NCI-H345 treated with DMSO at 0.1 percent for 48 hours (cell line): ENCODE measurements around the gene NUTM2G.
"Not testable (repeated sequence)": the region's sequence is repeated elsewhere in the genome, so short reads cannot be mapped to it uniquely, and the experiment has no call there.

Experiments used
- DNase-seq: peaks from one replicate; lab custom pipeline; 2025; ENCODE audit not compliant: unreplicated experiment; lab: John Stamatoyannopoulos, UW

Gene NUTM2G, protein sequence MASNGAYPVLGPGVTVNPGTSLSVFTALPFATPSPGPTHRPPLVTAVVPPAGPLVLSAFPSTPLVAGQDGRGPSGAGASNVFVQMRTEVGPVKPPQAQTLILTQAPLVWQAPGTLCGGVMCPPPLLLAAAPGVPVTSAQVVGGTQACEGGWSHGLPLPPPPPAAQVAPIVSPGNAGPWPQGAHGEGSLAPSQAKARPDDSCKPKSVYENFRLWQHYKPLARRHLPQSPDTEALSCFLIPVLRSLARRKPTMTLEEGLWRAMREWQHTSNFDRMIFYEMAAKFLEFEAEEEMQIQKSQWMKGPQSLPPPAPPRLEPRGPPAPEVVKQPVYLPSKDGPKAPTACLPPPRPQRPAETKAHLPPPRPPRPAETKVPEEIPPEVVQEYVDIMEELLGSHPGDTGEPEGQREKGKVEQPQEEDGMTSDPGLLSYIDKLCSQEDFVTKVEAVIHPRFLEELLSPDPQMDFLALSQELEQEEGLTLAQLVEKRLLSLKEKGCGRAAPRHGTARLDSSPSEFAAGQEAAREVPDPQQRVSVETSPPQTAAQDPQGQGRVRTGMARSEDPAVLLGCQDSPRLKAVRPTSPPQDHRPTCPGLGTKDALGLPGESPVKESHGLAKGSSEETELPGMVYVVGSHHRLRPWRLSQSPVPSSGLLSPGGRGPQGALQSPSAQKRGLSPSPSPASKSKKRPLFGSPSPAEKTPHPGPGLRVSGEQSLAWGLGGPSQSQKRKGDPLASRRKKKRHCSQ

GRCh38 chr9:96928543-96928942 is at the start of gene NUTM2G:
Gene NUTM2G, plus strand, starts transcription at chr9:96928843. Its CDS starts 182 bp downstream, at chr9:96929025.
- DNase-seq = not testable (repeated sequence)

DNA sequence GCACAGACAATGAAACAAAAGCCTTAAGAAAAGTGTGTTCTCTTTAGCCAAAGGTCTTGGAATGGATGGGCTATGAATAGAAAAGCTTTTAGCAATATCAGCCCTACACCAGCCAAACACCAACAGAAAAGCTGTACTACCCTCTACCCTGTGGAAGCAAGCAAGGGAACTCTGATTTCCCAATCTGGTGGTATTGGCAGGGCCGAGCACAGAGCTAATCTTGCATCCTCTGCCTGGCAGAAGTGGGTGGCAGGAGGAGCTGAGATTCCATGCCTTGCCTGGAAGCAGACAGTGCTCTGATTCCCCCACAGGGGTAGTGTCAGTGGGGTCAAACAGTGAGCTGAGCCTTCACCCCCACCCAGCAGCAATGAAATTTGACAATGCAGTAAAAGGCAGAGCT is 44.7 kb upstream of the NUTM2G start:
- DNase-seq = no peak

GRCh38 chr9:96884443-96884842 is 44.2 kb upstream of the NUTM2G start:
- no peak for DNase-seq

GRCh38 chr9:96885424-96885823 is 43.2 kb upstream of the NUTM2G start:
- DNase-seq = no peak

GRCh38 chr9:96888591-96888990 is 40.1 kb upstream of the NUTM2G start:
- DNase-seq = no peak

DNA sequence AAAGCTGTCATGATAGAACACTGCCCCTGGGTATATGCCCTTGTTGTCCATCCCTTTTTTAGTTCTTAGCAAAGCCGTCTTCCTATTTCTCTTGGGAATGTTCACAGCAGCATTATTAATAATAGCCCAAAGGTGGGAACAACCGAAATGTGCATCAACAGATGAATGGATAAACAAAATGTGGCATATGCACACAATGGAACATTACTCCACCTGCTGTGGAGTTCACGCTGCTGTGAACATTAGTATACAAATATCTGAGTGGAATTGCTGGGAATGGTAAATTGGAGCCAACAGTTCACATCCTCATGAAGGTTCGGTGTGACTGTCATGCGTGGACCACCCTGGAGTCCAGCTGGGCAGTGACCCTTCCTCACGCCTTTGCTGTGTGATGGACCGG is 36.5 kb upstream of the NUTM2G start:
- DNase-seq = no peak

DNA sequence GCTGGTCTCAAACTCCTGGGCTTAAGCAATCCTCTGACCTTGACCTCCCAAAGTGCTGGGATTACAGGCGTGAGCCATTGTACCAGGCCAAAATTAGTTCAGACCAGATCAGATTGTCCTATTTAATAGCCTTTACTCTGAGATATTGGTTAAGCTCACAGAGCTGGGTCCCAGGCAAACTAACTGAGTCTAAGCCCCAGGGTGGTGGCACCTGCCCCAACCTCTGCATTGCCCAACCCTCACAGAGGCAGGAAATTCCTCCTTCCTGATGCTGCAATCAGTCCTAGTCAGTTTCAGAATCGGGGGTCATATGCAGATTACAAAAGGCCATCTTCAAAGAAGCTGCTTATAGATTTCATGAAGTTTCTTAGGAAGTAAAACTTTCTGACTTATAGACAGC is 28.6 kb upstream of the NUTM2G start:
- DNase-seq = not testable (repeated sequence)

DNA sequence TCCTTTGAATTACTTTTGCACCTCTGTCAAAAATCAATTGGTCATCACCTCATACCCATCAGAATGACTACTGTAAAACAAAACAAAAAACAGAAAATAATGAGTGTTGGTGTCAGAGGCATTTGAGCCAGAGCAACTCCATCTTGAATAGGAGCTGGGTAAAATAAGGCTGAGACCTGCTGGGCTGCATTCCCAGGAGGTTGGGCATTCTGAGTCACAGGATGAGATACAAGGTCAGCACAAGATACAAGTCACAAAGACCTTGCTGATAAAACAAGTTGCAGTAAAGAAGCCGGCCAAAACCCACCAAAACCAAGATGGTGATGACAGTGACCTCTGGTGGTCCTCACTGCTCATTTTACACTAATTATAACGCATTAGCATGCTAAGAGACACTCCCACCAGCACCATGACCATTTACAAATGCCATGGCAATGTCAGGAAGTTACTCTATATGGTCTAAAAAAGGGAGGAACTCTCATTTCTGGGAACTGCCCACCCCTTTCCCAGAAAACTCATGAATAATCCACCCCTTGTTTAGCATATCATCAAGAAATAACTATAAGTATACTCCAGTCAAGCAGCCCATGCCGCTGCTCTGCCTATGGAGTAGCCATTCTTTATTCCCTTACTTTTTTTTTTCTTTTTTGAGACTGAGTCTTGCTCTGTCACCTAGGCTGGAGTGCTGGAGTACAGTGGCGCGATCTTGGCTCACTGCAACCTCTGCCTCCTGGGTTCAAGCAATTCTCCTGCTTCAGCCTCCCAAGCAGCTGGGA is 23.5 kb upstream of the NUTM2G start:
- not testable (repeated sequence) for DNase-seq

DNA sequence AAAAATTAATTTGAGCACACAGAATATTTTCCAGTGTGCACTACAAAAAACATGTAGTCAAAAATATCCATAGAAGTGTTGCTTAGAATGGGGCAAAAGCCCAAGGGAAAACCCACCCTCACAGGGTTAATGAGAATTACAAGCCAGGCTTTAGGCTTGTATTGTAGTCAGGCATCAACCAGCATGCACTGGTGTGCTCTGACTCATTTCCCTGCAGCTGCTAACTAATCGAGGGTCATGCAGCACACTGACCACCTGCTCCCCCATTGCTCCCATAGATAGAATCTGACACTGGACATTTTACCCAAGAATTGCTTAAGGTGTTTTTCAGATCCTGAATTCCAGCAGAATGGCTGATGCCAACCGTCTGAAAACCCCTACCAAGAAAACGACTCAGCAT is 20.2 kb upstream of the NUTM2G start:
- not testable (repeated sequence) for DNase-seq

DNA sequence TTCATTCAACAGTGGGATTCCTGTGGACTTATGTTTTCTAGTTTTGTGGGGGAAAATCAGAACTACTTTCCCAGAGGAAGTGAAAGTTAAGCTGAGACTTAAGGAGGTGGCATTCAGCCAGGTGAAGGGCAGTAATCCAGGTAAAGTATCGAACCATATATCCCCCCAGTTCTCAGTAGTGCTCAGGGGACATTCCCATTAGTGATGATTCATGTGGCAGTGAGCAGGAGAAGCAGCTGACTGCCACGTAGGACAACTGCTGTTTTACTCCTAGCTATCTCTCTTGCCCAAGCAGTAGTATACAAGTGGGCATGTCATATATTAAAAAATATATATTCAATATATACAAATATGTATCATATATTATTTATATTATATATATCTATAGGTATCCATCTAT is 13.1 kb upstream of the NUTM2G start:
- DNase-seq = not testable (repeated sequence)

DNA sequence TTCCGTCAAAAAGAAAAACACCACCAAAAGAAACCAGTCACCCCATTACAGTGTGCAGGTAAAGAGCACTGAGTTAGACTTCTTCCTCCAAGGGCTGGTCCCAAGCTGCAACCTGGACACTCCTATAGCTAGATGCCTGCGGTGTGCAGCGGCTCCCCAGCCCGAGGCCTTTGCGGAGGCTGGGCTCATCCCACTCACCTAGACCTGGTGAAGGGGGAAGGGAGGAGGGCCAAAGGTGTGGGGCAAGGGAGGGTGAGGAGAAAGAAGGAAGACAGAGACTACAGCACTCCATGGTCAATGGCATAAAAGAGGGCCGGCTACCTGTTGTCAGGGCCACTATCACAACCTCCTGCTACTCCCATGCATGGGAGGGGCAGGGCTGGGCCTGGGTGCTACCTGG is 12.1 kb upstream of the NUTM2G start:
- DNase-seq = not testable (repeated sequence)

- not testable (repeated sequence) for DNase-seq
These were observed 10.1 kb upstream of the NUTM2G start for GRCh38 chr9:96918550-96918949.

GRCh38 chr9:96920803-96921202 is 7.8 kb upstream of the NUTM2G start:
- DNase-seq = not testable (repeated sequence)

GRCh38 chr9:96925587-96925986 is 3.1 kb upstream of the NUTM2G start:
- not testable (repeated sequence) for DNase-seq

GRCh38 chr9:96931665-96932064 is 3.0 kb downstream of the NUTM2G start:
- not testable (repeated sequence) for DNase-seq

- not testable (repeated sequence) for DNase-seq
These were observed 5.5 kb downstream of the NUTM2G start for GRCh38 chr9:96934097-96934496.

DNA sequence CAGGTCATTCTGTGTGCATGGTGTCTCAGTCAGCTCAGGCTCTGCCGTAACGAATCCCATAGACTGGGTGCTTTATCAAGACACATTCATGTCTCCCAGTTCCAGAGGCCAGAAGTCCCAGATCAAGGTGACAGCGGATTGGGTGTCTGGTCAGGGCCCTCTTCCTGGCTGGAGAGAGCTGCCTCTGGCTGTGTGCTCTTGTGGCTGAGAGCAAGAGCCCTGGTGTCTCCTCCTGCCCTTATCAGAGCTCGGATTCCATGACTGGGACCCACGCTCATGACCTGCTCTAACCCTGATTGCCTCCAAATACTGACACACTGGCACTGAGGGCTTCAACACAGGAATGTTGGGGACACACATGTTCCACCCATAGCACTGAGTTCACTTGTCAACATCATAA is 6.1 kb downstream of the NUTM2G start:
- DNase-seq = not testable (repeated sequence)

DNA sequence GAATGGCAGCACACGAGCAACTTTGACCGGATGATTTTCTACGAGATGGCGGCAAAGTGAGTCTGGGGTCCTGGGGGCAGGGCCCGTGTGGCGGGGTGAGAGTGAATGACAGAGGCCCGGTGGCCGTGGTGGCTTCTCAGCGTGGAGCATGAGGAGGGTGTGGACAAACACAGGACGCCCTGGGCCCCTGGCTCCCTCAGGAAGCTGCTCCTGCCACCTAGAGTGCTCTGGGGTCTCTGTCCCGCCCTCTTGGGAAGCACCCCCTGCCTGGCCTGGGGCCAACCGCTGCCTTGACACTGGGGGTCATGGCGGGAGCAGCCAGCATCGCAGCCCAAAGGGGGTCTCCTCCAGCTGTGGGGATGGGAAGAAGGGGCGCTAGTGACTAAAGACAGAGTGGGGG is 6.8 kb downstream of the NUTM2G start:
- DNase-seq = not testable (repeated sequence)

DNA sequence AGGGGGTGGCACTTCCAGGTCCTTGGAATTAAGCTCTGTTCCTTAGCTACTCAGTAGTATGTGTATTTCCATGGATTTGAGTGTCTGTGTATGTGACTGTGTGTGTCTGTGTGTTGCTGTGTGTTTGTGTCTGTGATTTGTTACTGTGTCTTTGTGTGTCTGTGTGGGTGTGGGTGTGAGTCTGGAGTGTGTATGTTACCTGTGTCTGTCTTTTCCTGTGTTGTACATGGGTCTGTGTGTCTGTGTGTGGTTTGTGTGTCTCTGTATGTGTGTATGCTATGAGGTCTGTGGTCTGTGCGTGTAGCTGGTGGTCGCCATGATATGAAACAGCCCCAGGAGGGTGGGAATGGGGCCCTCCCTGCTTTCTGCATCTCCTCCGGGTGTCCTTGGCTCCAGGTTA is 8.8 kb downstream of the NUTM2G start:
- DNase-seq = not testable (repeated sequence)

GRCh38 chr9:96938957-96939665 is 10.5 kb downstream of the NUTM2G start:
- not testable (repeated sequence) for DNase-seq

DNA sequence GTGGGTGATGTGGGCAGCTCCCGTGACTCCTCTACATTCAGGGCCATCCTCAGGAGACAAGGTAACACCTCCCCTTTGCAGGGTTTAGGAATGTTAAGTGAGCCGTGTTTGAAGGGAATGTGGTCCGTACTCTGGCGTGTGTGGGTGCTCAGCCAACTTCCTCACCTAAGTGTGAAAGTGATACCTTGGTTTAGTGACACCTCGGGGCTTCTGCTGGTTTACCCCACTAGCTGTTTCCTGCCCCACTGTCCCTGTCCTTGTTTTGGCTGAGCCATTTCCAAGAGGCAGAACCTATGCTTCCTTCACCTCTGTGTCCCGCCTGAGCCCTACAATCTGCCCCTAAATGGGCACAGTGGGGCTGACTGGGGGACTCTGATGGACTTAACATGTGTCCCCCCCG is 12.3 kb downstream of the NUTM2G start:
- DNase-seq = not testable (repeated sequence)
